HEK293T (cell line): ENCODE measurements around the gene TIMP3.

ENCODE experiments used
- ARNT ChIP-seq: fragments of 450-650 bp; IDR thresholded peaks from 2 replicates; pipeline ENCODE4 v1.6.1; 2017; ENCODE audit warnings: mild to moderate bottlenecking
- ELF4 ChIP-seq: fragments of 450-650 bp; IDR thresholded peaks from 2 replicates; pipeline ENCODE4 v1.6.1; 2017; ENCODE audit warnings: antibody characterized with exemption
- FOXK2 ChIP-seq: fragments of 450-650 bp; IDR thresholded peaks from 2 replicates; pipeline ENCODE4 v1.6.1; 2016; ENCODE audit warnings: mild to moderate bottlenecking
- FOXM1 ChIP-seq: fragments of 450-650 bp; IDR thresholded peaks from 2 replicates; pipeline ENCODE4 v1.6.1; 2017; ENCODE audit warnings: mild to moderate bottlenecking, borderline replicate concordance
- L3MBTL2 ChIP-seq: fragments of 450-650 bp; conservative IDR thresholded peaks from 2 replicates; pipeline ENCODE4 v1.6.1; 2016; ENCODE audit warnings: mild to moderate bottlenecking
- NFRKB ChIP-seq: fragments of 450-650 bp; IDR thresholded peaks from 2 replicates; pipeline ENCODE4 v1.6.1; 2016; ENCODE audit warnings: mild to moderate bottlenecking, moderate library complexity
- SP1 ChIP-seq: fragments of 450-650 bp; IDR thresholded peaks from 2 replicates; pipeline ENCODE4 v1.6.1; 2017
- SUZ12 ChIP-seq: fragments of 450-650 bp; IDR thresholded peaks from 2 replicates; pipeline ENCODE4 v1.6.1; 2016; ENCODE audit warnings: mild to moderate bottlenecking
- TARDBP ChIP-seq: fragments of 450-650 bp; IDR thresholded peaks from 2 replicates; pipeline ENCODE4 v1.6.1; 2016

GRCh38 chr22:32861330-32861729 lies 59.8 kb downstream of the TIMP3 start:
- no peak for TF ChIP-seq FOXM1
- TF ChIP-seq ELF4: no peak
- no peak for TF ChIP-seq SUZ12
- TF ChIP-seq SP1: no peak
- TF ChIP-seq L3MBTL2: no peak
- no peak for TF ChIP-seq ARNT
- no peak for TF ChIP-seq TARDBP
- no peak for TF ChIP-seq FOXK2
- no peak for TF ChIP-seq NFRKB
